ENCODE results near the gene ZDBF2.

- TF ChIP-seq POLR2A (IDR thresholded peaks at IDR 0.05; ENCODE audit: low read length) (no peak), GATA1 (IDR thresholded peaks at IDR 0.05; ENCODE audit: low read depth, low read length) (no peak)
Measured at GRCh38 chr2:206311026-206311425, 36.6 kb downstream of the ZDBF2 start.
